ENCODE results near the gene MUC5B.

The MUC5B gene

GRCh38 chr11:1281974-1282365 is 59.1 kb downstream of the MUC5B start:
- no peak overlapping the region for H3K4me3 ChIP-seq (ENCODE audit: low read depth, low read length)
- no peak overlapping the region for H3K9ac ChIP-seq
- no peaks in the 10 kb centered on the region for H3K27me3 ChIP-seq (ENCODE audit: control insufficient read depth, insufficient read depth, low read length)
- no peak overlapping the region for H3K4me2 ChIP-seq (ENCODE audit: low read length)
- H2AFZ ChIP-seq = no peak overlapping the region
- H3K4me1 ChIP-seq = no peaks in the 10 kb centered on the region
- no peaks in the 10 kb centered on the region for H3K9me3 ChIP-seq (ENCODE audit: control insufficient read depth, low read length)
- H3K79me2 ChIP-seq = no peaks in the 10 kb centered on the region
- H3K27ac ChIP-seq = no peak overlapping the region
- no peaks in the 10 kb centered on the region for H3K36me3 ChIP-seq (ENCODE audit: control insufficient read depth, insufficient read depth, low read length)
- TF ChIP-seq, protein P1, sequence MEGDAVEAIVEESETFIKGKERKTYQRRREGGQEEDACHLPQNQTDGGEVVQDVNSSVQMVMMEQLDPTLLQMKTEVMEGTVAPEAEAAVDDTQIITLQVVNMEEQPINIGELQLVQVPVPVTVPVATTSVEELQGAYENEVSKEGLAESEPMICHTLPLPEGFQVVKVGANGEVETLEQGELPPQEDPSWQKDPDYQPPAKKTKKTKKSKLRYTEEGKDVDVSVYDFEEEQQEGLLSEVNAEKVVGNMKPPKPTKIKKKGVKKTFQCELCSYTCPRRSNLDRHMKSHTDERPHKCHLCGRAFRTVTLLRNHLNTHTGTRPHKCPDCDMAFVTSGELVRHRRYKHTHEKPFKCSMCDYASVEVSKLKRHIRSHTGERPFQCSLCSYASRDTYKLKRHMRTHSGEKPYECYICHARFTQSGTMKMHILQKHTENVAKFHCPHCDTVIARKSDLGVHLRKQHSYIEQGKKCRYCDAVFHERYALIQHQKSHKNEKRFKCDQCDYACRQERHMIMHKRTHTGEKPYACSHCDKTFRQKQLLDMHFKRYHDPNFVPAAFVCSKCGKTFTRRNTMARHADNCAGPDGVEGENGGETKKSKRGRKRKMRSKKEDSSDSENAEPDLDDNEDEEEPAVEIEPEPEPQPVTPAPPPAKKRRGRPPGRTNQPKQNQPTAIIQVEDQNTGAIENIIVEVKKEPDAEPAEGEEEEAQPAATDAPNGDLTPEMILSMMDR (IDR thresholded peaks at IDR 0.05) = no peak

DNA sequence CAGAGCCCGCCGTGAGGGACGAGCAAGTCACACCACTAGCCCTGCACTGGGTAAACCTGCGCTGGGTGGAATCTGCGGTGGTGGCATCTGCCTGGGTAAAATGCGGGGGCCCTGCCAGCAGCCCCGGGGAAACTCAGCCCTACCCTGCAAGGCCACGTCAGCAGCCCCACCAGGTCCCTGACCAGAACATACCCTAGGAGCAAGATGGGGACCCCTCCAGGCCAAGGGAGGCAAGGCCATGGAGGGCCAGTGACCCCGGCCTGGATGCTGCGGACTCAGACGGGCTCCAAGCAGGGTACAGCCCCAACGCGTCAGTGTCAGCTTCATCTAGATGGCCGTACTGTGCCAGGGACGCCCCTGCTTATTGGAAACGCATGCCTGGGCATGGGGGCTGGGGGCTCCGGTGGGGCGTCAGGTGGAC is 60.2 kb downstream of the MUC5B start:
- Histone ChIP-seq H3K4me1 (no peaks in the 10 kb centered on the region), H3K9me3 (ENCODE audit: control insufficient read depth, low read length) (no peaks in the 10 kb centered on the region), H3K4me3 (ENCODE audit: low read depth, low read length) (no peak overlapping the region), H3K27me3 (ENCODE audit: control insufficient read depth, insufficient read depth, low read length) (no peaks in the 10 kb centered on the region), H3K36me3 (ENCODE audit: control insufficient read depth, insufficient read depth, low read length) (no peaks in the 10 kb centered on the region), H3K4me2 (ENCODE audit: low read length) (no peak overlapping the region), H3K27ac (no peak overlapping the region), H3K9ac (no peak overlapping the region), H2AFZ (no peak overlapping the region), H3K79me2 (no peaks in the 10 kb centered on the region)
- TF ChIP-seq, protein P1 (IDR thresholded peaks at IDR 0.05) = no peak

- Histone ChIP-seq H3K4me2 (ENCODE audit: low read length) (no peak overlapping the region), H3K79me2 (no peaks in the 10 kb centered on the region), H3K4me3 (ENCODE audit: low read depth, low read length) (no peak overlapping the region), H3K27me3 (ENCODE audit: control insufficient read depth, insufficient read depth, low read length) (no peaks in the 10 kb centered on the region), H2AFZ (no peak overlapping the region), H3K27ac (no peak overlapping the region), H3K4me1 (no peaks in the 10 kb centered on the region), H3K9me3 (ENCODE audit: control insufficient read depth, low read length) (no peaks in the 10 kb centered on the region), H3K9ac (no peak overlapping the region), H3K36me3 (ENCODE audit: control insufficient read depth, insufficient read depth, low read length) (no peaks in the 10 kb centered on the region)
- TF ChIP-seq, protein P1 (IDR thresholded peaks at IDR 0.05) = no peak
Observed at GRCh38 chr11:1283906-1284305, 61.0 kb downstream of the MUC5B start.

DNA sequence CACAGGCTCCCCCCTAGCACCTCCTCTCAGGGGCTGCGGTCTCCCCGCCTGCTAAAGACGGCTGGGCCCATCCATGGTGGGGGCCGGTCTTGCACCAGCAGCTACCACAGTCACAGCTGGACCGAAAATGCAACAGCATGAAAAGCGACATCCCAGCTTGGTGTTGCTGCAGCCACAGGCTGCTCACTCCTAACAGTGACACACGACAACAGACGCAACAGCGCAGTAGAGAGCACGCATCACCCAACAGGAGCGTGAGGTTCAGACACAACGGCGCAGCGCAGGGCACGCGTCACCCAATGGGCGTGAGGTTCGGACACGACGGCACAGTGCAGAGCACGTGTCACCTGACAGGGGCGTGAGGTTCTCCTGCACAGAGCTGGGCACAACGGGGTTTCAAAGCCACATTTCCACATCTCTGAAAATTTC is 62.5 kb downstream of the MUC5B start:
- TF ChIP-seq, protein P1 (IDR thresholded peaks at IDR 0.05) = no peak

GRCh38 chr11:1285876-1286275 is 63.0 kb downstream of the MUC5B start:
- H3K9ac ChIP-seq = no peak overlapping the region
- H3K4me1 ChIP-seq = no peaks in the 10 kb centered on the region
- TF ChIP-seq, protein P1 (IDR thresholded peaks at IDR 0.05) = no peak
- H3K9me3 ChIP-seq (ENCODE audit: control insufficient read depth, low read length) = no peaks in the 10 kb centered on the region
- no peaks in the 10 kb centered on the region for H3K27me3 ChIP-seq (ENCODE audit: control insufficient read depth, insufficient read depth, low read length)
- H3K36me3 ChIP-seq (ENCODE audit: control insufficient read depth, insufficient read depth, low read length) = no peaks in the 10 kb centered on the region
- no peak overlapping the region for H3K4me2 ChIP-seq (ENCODE audit: low read length)
- H3K79me2 ChIP-seq = no peaks in the 10 kb centered on the region
- H3K4me3 ChIP-seq (ENCODE audit: low read depth, low read length) = no peak overlapping the region
- H3K27ac ChIP-seq = no peak overlapping the region
- H2AFZ ChIP-seq = no peak overlapping the region

More for the DNA sequence above, 62.5 kb downstream of the MUC5B start:
- Histone ChIP-seq H3K9ac (no peak overlapping the region), H3K4me1 (no peaks in the 10 kb centered on the region), H3K4me2 (ENCODE audit: low read length) (no peak overlapping the region), H3K79me2 (no peaks in the 10 kb centered on the region), H3K27me3 (ENCODE audit: control insufficient read depth, insufficient read depth, low read length) (no peaks in the 10 kb centered on the region), H2AFZ (no peak overlapping the region), H3K9me3 (ENCODE audit: control insufficient read depth, low read length) (no peaks in the 10 kb centered on the region), H3K4me3 (ENCODE audit: low read depth, low read length) (no peak overlapping the region), H3K36me3 (ENCODE audit: control insufficient read depth, insufficient read depth, low read length) (no peaks in the 10 kb centered on the region), H3K27ac (no peak overlapping the region)
